GM19035 (cell line): ENCODE data around the gene C17orf50.

Experiments
- ATAC-seq: cut with Tn5 transposase; IDR thresholded peaks from one replicate; pipeline ENCODE4 v1.9.1; 2021; ENCODE audit not compliant: unreplicated experiment

C17orf50 gene

GRCh38 chr17:35760587-35760986 is at the start of gene C17orf50:
C17orf50 (plus strand) TSS chr17:35760887; CDS start chr17:35760942, 55 bp downstream.
- ATAC-seq: no peak

GRCh38 chr17:35710950-35711349 is 49.7 kb upstream of the C17orf50 start:
- no peak for ATAC-seq

- ATAC-seq: no peak
Observed at GRCh38 chr17:35713069-35713728, 47.5 kb upstream of the C17orf50 start.

- ATAC-seq: no peak
Observed at GRCh38 chr17:35714988-35715387, 45.7 kb upstream of the C17orf50 start.

GRCh38 chr17:35715416-35715815 is 45.3 kb upstream of the C17orf50 start:
- ATAC-seq: no peak

- no peak for ATAC-seq
Observed at GRCh38 chr17:35716173-35716572, 44.5 kb upstream of the C17orf50 start.

- ATAC-seq: no peak
Observed at GRCh38 chr17:35716897-35717465, 43.7 kb upstream of the C17orf50 start.

GRCh38 chr17:35717475-35717874 is 43.2 kb upstream of the C17orf50 start:
- no peak for ATAC-seq

- no peak for ATAC-seq
Observed at GRCh38 chr17:35723735-35724134, 37.0 kb upstream of the C17orf50 start.

- no peak for ATAC-seq
Observed at GRCh38 chr17:35725058-35725457, 35.6 kb upstream of the C17orf50 start.

GRCh38 chr17:35725802-35726126 is 34.9 kb upstream of the C17orf50 start:
- ATAC-seq: no peak

GRCh38 chr17:35726127-35726952 is 34.3 kb upstream of the C17orf50 start:
- ATAC-seq: no peak

- ATAC-seq: no peak
Observed at GRCh38 chr17:35726953-35727460, 33.7 kb upstream of the C17orf50 start.

- ATAC-seq: no peak
Observed at GRCh38 chr17:35727635-35728034, 33.1 kb upstream of the C17orf50 start.

GRCh38 chr17:35728551-35728950 is 32.1 kb upstream of the C17orf50 start:
- no peak for ATAC-seq

GRCh38 chr17:35729405-35729833 is 31.3 kb upstream of the C17orf50 start:
- ATAC-seq: no peak

GRCh38 chr17:35730400-35731005 is 30.2 kb upstream of the C17orf50 start:
- no peak for ATAC-seq

- no peak for ATAC-seq
Observed at GRCh38 chr17:35731239-35731916, 29.3 kb upstream of the C17orf50 start, which contains the start of gene RASL10B. RASL10B (plus strand) TSS chr17:35731639; CDS start chr17:35735185, 3,546 bp downstream.

- ATAC-seq: no peak
Observed at GRCh38 chr17:35731917-35732805, 28.5 kb upstream of the C17orf50 start.

- no peak for ATAC-seq
Observed at GRCh38 chr17:35732806-35733136, 27.9 kb upstream of the C17orf50 start.
